Measurements from ENCODE around the gene ANP32E. TPM values are rescaled to one million over a fixed set of nuclear protein-coding genes. Genes with fewer than 3 reads are reported as not detected.
A peak's percentile ranks its signal among the peaks of the same experiment; 100 is the strongest.

ANP32E gene
- total RNA-seq, 1 experiment from 2014 or later = 77.4 TPM

Small RNA genes lying within 50 kb of the gene (small RNA-seq; reads per million reads assigned to genes)
- not detected for gene RN7SL480P
- 1.4 reads per million, percentile 40 among the genes with 10 or more reads in this experiment for gene RNU2-17P

Other genes with a start within 250 kb of the ANP32E start
- 2.4 and 3.6 TPM in 2 replicates for gene OTUD7B, start 225.4 kb downstream of the ANP32E start, total RNA-seq (2014; rRNA removed; shearing (Covaris generic); ENCODE audit: low replicate concordance)
- 24.9 and 39.0 TPM in 2 replicates for gene VPS45, start 168.3 kb downstream of the ANP32E start, total RNA-seq (2014; rRNA removed; shearing (Covaris generic); ENCODE audit: low replicate concordance)
- 1.6 and 3.8 TPM in 2 replicates for gene PLEKHO1, start 86.2 kb downstream of the ANP32E start, total RNA-seq (2014; rRNA removed; shearing (Covaris generic); ENCODE audit: low replicate concordance)
- gene CA14, start 21.7 kb upstream of the ANP32E start, total RNA-seq (2014; rRNA removed; shearing (Covaris generic); ENCODE audit: low replicate concordance) = 0.22 and 0.45 TPM in 2 replicates
- gene APH1A, start 32.9 kb upstream of the ANP32E start, total RNA-seq (2014; rRNA removed; shearing (Covaris generic); ENCODE audit: low replicate concordance) = 122 and 130 TPM in 2 replicates
- gene C1orf54, start 36.7 kb upstream of the ANP32E start, total RNA-seq (2014; rRNA removed; shearing (Covaris generic); ENCODE audit: low replicate concordance) = 5.1 and 21.2 TPM in 2 replicates
- gene CIART, start 46.4 kb upstream of the ANP32E start, total RNA-seq (2014; rRNA removed; shearing (Covaris generic); ENCODE audit: low replicate concordance) = 4.1 and 4.9 TPM in 2 replicates
- 71.0 and 75.0 TPM in 2 replicates for gene MRPS21, start 57.7 kb upstream of the ANP32E start, total RNA-seq (2014; rRNA removed; shearing (Covaris generic); ENCODE audit: low replicate concordance)
- gene PRPF3, start 85.4 kb upstream of the ANP32E start, total RNA-seq (2014; rRNA removed; shearing (Covaris generic); ENCODE audit: low replicate concordance) = 50.5 and 51.6 TPM in 2 replicates
- 17.9 and 29.9 TPM in 2 replicates for gene RPRD2, start 128.0 kb upstream of the ANP32E start, total RNA-seq (2014; rRNA removed; shearing (Covaris generic); ENCODE audit: low replicate concordance)

Measured in Karpas-422 (cell line).